Fibroblast of peridontal ligament (primary cell): ENCODE measurements around the gene RTN4IP1.

ENCODE experiments used
- DNase-seq: peaks from one replicate; pipeline ENCODE4 v3.0.0-alpha.2; 2010; ENCODE audit errors: extremely low read depth

The RTN4IP1 gene

DNA sequence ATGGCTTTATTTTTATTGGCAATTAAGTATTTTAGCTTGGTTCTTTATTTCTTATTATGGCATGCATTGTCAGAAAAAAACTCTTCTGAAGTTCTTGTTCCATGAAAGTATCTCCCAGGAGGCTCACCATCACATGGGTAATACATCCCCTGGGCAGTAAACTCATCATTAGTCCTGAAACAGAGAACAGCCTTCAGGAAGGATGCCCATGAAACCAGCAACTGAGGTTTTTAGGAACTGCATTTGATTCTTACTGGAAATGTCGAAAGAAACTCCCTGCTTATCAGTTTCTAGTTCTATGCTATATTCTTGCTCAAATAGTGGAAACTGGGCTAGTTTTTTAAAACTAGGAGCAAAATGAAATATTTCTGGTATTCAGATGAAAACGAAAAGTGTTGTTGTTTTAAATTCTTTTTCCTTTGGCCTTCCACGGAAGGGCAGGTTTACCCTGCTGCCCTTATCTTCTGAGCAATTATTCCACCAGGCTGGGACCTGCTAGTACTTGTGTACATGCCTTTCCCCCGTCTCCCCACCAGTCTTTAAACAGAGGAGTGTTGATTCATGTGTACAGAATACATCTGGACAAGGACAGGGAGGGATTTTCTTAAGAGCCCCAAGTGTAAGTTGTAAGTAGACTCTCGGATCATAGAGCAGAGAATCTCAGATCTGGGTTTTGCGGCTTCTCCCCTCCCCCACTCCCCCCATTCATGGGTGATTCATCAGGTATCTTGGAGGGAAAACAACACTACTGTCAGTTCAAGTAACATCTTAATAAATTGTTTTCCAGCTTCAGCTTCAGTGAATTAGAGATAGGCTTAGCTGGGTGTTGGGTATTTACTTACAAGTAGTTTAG, 81.5 kb downstream of the RTN4IP1 start:
- peak; percentile 21 for DNase-seq

DNA sequence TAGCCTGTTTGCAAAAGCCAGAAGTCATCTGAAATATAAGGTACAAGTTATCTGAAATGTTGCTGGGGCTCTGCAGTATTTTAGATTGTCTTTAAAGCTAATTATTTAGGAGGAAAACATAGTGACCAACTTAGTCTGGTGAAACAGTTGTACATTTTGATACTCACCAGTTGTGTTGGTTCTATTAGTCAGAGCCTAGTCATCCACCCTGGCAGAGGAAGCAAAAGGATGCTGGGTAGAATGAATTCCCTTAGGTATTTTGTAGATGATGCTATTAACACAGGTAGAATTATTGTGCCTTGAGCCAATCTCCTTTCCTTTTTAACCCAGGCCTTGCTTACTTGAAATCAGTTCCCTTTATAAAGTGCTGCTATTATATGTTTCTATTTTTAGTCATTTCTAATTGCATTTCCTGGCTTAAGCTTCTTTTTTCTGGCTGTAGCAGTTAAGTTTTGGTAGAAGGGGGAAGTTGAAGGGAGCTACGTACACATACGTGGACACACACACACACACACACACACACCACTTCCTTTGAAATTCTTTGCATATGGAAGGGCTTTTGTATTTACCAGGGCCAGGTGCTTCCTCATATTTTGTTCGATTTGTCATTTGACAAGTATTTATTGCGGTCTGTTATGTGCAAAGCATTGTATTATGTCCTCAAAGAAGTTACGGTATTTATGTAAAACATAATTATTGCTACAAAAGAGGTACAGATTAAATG, 82.4 kb downstream of the RTN4IP1 start:
- peak; percentile 81 for DNase-seq

DNA sequence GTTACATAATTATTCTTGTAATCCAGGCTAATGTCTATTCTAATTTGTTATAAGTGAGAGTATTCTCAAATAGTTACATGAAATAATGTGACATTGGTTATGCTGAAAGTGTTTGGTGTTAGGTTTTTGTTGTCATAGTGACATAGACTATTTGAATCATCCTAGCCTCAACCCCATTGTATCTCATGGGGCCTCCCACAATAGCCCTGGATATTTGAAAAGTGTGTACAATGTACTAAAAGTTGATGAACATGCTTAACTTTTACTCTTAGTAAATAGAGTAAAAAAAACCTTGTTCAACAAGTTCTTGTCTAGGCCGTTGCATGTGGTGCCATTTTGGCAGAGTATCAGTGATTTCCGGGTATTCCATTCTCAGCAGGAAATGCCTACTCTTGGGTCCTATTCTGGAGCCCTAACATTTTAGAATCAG, 83.0 kb downstream of the RTN4IP1 start:
- peak; percentile 64 for DNase-seq

GRCh38 chr6:106540907-106541306, 88.4 kb downstream of the RTN4IP1 start:
- DNase-seq, result no peak

GRCh38 chr6:106540432-106540831, 88.9 kb downstream of the RTN4IP1 start:
- no peak for DNase-seq

- DNase-seq, result no peak
These were observed 89.4 kb downstream of the RTN4IP1 start for GRCh38 chr6:106539936-106540335.

DNA sequence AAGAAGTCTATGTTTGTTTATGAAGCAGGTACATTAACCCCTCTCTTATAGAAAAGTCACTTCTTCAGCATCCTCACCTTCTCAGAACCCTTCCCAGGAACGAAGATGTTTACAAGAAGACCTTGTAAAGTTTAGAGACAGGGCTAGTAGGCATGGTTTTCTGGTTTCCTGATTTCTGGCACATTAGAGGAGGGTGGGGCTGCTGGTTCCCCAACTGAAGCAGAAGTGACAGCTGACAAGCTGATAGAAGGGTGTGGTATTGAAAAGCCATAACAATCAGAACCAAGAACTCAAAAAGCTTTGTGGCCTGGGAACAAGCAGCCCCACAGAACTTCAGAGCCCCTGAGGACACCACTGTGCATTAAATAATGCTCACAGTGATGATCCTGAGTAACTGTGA, 91.2 kb downstream of the RTN4IP1 start:
- DNase-seq, result no peak

GRCh38 chr6:106537662-106538061, 91.6 kb downstream of the RTN4IP1 start:
- DNase-seq, result no peak

- DNase-seq, result no peak
These were observed 92.4 kb downstream of the RTN4IP1 start for GRCh38 chr6:106536851-106537250.

DNA sequence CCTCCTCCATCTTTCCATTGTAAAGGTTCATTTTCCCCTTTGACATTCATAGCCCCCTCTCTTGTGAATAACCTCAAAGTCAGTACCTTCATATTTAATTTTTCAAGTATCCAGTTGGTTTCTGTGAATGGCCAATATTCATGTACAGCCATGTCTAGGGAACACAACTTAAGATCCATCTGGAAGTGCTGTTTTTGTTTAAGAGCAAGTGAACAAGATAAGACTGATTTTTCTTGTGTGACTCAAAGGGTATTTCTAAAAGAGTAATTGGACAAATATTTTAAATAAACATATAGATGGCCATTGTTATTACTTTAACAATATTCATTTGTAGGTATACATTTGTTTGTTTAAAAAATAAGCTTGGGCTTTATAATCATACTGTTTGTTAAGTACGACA, 92.9 kb downstream of the RTN4IP1 start:
- DNase-seq, result no peak

- DNase-seq, result no peak
These were observed 94.3 kb downstream of the RTN4IP1 start for GRCh38 chr6:106535012-106535411.

DNA sequence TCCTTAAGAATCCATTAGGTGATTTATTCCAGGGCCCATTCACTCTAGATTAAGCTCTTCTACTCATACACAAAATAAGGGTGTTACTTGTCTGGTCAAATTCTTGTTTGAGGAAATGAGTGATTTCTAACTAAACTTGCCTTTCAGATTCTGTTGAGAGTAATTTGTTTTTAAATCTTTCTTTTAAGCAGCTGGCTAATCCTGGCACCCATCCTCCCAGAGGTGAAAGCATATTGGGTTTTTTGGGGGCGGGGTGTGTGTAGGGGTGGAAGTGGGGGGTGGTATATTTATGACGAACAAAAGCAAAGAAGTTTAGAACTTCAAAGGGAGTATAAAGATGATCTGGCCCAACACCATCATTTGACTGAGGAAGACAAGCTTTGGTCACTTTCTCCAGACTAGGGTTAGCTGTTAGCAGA, 94.7 kb downstream of the RTN4IP1 start:
- DNase-seq, result no peak

GRCh38 chr6:106534004-106534403, 95.3 kb downstream of the RTN4IP1 start:
- no peak for DNase-seq

GRCh38 chr6:106533054-106533453, 96.2 kb downstream of the RTN4IP1 start:
- DNase-seq, result no peak

DNA sequence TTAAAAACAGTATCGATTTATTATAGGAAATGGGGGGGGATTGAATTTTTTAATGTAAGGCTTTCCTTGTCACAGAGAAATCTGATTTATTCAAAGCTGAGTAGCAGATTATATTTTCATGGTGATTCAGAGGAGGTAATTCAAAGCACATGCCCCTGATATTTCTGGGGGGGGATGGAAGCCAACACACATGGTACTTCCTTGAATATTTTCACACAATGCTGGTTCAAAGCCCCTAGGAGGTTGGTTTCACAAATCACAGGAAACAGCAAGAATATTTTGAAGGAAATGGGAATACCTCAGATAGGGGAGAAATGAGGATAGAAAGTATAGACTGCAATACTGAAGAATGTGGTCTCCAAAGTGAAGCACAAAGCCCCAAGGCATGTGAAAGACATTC, 98.8 kb downstream of the RTN4IP1 start:
- peak; percentile 75 for DNase-seq

GRCh38 chr6:106530026-106530425, 99.3 kb downstream of the RTN4IP1 start:
- DNase-seq, result no peak

DNA sequence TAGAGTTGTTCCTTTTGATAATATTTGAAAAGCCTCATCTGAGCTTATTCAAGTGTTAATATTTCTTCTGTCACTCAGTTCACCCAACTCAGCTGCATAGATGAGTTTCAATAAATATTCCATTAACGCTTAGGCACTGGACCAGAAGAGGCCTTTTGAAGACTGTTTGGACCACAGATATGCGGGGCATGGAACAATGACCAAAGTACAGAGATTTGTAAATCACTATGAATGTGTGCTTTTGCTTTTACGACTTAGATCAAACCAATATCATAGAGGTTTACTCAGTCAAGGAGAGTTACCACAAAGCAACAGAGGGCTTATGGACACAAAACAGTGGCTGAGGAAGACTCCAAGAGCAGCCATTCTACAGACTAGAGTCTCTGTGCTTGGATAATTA, 99.9 kb downstream of the RTN4IP1 start:
- DNase-seq, result no peak

- no peak for DNase-seq
These were observed 100.8 kb downstream of the RTN4IP1 start for GRCh38 chr6:106528521-106528920.

DNA sequence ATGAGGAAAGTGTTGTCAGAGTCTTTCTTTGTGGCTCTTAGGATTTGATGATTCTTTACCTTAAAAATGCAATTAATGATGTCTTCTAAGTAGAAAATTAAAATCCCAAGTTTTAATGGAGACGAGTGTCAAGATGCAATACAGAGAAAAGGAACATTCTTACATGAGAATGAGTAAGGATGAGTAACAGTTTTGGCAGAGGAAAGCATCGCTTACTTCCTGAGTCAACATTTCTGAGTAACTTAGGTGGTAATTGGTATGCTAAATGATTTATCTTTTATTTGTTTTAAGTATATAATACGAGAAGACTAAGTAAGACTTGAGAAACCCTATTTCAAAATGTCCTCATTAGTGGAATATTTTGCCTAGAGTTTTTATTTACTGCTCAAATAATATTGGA, 101.3 kb downstream of the RTN4IP1 start:
- peak; percentile 93 for DNase-seq

- no peak for DNase-seq
These were observed 102.2 kb downstream of the RTN4IP1 start for GRCh38 chr6:106527117-106527516.

- no peak for DNase-seq
These were observed 103.4 kb downstream of the RTN4IP1 start for GRCh38 chr6:106525882-106526275.

GRCh38 chr6:106525107-106525881, 104.0 kb downstream of the RTN4IP1 start:
- DNase-seq, result no peak
